Uterus (tissue), 4 donors: Measurements from ENCODE around the gene C9orf50. TPM values are rescaled to one million over a fixed set of nuclear protein-coding genes. Genes with fewer than 3 reads are reported as not detected.

Experiments used
- DNase-seq, 2 donors: peaks; one replicate each; pipeline ENCODE4 v3.0.0-alpha.2; 2019 to 2020
- H3K27ac ChIP-seq, 2 donors: fragments of 200-600 bp; sonication (generic); 1 replicate in 1 of 2; 2 replicates in 1 of 2; pipeline ENCODE4 v1.5.1; 2016 to 2018
- H3K27me3 ChIP-seq, 2 donors: fragments of 200-600 bp; sonication (generic); one replicate each; pipeline ENCODE4 v1.5.1; 2018 to 2019; ENCODE audit warnings: control low read depth in 1 of 2
- H3K36me3 ChIP-seq, 2 donors: fragments of 200-600 bp; sonication (generic); one replicate each; pipeline ENCODE4 v1.5.1; 2019; ENCODE audit warnings: control low read depth in 1 of 2
- H3K4me1 ChIP-seq, 2 donors: fragments of 200-600 bp; sonication (generic); one replicate each; pipeline ENCODE4 v1.5.1; 2018 to 2019; ENCODE audit warnings: control low read depth in 1 of 2
- H3K4me3 ChIP-seq, 2 donors: fragments of 200-600 bp; sonication (generic); 1 replicate in 1 of 2; 2 replicates in 1 of 2; pipeline ENCODE4 v1.5.1; 2018 to 2019; ENCODE audit warnings: mild to moderate bottlenecking in 1 of 2
- H3K9me3 ChIP-seq, 2 donors: fragments of 200-600 bp; sonication (generic); one replicate each; pipeline ENCODE4 v1.5.1; 2019; ENCODE audit warnings: control low read depth in 1 of 2
- POLR2A ChIP-seq, 2 donors: fragments of 450-650 bp; IDR thresholded peaks; one replicate each; pipeline ENCODE4 v1.6.1; 2016; ENCODE audit warnings: antibody characterized with exemption in 2 of 2, mild to moderate bottlenecking in 1 of 2, moderate library complexity in 1 of 2
- intact Hi-C: fragments of 100-400 bp; cut with DNase I; formaldehyde crosslinking; loops from one replicate; pipeline ENCODE4 v1.15.1; 2023; ENCODE audit warnings: low total_unique reads
- total RNA-seq, 4 donors: library from RNA; depleted of rRNA in 3 of 4; stranded (reverse); fragments of >200 nt in 3 of 4; gene quantifications; one replicate each; pipeline versions ENCODE4 v1.1.0 to v1.2.4, GENCODE V29; 2014 to 2023
- TF ChIP-seq, protein P1 (sequence below), 4 experiments: fragments of 200-600 bp in 2 of 4; fragments of 450-650 bp in 2 of 4; sonication (generic) in 2 of 4; IDR thresholded peaks; one replicate each; pipeline ENCODE4 v1.5.1; 2016 to 2019; ENCODE audit warnings: antibody characterized with exemption in 4 of 4, mild to moderate bottlenecking in 2 of 4, moderate library complexity in 1 of 4
- donor health status: DM: yes; HTN: yes; CAD: no.

C9orf50 gene
- total RNA-seq, 4 donors from 2014 or later, result 0.35 TPM; not detected in 3

DNA sequence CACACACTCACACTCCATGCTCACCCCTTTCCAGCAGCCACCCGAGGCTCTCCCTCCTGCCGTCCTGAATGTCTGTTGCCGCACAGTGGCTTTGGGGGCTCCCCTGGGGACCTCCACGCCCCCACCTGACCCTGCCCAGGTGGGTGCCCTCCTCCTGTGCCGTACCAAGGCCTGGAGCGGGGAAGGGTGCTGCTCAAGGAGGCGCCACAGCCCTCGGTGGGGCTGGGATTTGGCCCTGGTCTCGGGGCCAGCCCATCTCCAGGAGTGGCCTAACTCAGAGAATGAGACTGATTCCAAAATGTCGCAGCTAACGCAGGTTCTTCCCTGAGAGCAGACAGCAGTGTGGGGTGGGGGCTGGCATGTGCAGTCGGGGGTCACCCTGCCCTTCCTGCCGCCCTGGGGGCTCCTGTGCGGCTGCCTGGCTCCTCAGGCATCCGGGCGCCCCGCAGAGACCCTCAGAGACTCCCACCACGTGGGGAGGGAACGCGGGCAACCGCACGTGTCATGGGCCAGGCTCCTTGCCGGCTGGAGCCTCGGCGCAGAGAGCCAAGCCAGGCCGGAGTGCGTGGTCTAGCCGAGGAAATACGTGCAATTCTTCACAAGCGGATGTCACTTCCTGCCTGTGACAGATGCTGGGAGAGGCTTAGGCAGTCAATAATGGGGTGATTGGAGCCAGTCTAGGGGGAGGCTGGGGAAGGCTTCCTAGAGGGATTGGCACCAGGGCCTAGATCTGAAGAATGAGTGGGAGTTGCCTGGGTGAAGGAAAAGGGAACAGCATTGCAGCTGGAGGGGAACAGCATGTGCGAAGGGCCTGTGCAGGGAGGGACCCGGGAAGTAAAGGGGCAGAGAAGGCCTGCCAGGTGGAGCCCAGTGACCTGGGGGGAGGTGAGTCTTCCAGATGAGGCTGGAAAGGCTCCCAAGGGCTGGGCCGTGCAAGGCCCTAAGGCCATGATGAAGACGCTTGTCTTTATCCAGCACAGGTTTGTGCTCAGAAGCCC, 44.1 kb downstream of the C9orf50 start:
- TF ChIP-seq, protein P1, sequence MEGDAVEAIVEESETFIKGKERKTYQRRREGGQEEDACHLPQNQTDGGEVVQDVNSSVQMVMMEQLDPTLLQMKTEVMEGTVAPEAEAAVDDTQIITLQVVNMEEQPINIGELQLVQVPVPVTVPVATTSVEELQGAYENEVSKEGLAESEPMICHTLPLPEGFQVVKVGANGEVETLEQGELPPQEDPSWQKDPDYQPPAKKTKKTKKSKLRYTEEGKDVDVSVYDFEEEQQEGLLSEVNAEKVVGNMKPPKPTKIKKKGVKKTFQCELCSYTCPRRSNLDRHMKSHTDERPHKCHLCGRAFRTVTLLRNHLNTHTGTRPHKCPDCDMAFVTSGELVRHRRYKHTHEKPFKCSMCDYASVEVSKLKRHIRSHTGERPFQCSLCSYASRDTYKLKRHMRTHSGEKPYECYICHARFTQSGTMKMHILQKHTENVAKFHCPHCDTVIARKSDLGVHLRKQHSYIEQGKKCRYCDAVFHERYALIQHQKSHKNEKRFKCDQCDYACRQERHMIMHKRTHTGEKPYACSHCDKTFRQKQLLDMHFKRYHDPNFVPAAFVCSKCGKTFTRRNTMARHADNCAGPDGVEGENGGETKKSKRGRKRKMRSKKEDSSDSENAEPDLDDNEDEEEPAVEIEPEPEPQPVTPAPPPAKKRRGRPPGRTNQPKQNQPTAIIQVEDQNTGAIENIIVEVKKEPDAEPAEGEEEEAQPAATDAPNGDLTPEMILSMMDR (IDR thresholded peaks at IDR 0.05), result no peak
- TF ChIP-seq POLR2A (IDR thresholded peaks at IDR 0.05), result no peak
- intact Hi-C loops, result loop anchor here (10.0 kb wide), 1 partner anchor 62 kb away; no protein-coding TSS in a partner anchor
- Histone ChIP-seq H3K4me3 (no peak overlapping the region), H3K36me3 (no peaks in the 10 kb centered on the region), H3K4me1 (no peaks in the 10 kb centered on the region), H3K9me3 (no peaks in the 10 kb centered on the region), H3K27ac (peak overlapping the region; percentile 9 to 38), H3K27me3 (no peaks in the 10 kb centered on the region)
- peak; percentile 43 to 62 for DNase-seq

DNA sequence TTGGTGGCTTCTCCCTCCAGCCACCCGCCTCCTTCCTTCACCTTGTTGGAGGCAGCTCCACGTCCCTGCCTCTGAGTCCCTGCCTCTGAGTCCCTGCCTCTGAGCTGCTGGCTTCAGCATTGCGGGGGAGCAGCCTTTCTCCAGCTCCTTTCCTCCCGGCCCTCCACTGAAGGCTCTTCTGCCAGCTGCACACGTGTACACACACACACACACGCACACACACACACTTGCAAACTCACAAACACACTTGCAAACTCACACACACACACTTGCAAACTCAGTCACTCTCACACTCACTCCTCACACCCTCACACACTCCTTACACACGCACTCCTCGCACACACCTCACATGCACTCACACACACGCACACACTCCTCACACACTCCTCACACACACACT, 45.1 kb downstream of the C9orf50 start:
- H3K4me1 ChIP-seq, result no peaks in the 10 kb centered on the region
- no peak overlapping the region for H3K4me3 ChIP-seq
- peak overlapping the region in 1 of 2 donors; percentile 37 for H3K27ac ChIP-seq
- intact Hi-C loops, result loop anchor here (10.0 kb wide), 1 partner anchor 61 kb away; no protein-coding TSS in a partner anchor
- no peaks in the 10 kb centered on the region for H3K36me3 ChIP-seq
- no peaks in the 10 kb centered on the region for H3K27me3 ChIP-seq
- no peaks in the 10 kb centered on the region for H3K9me3 ChIP-seq
- TF ChIP-seq, protein P1 (IDR thresholded peaks at IDR 0.05), result no peak
- TF ChIP-seq POLR2A (IDR thresholded peaks at IDR 0.05), result no peak
- peak; percentile 51 to 71 for DNase-seq

DNA sequence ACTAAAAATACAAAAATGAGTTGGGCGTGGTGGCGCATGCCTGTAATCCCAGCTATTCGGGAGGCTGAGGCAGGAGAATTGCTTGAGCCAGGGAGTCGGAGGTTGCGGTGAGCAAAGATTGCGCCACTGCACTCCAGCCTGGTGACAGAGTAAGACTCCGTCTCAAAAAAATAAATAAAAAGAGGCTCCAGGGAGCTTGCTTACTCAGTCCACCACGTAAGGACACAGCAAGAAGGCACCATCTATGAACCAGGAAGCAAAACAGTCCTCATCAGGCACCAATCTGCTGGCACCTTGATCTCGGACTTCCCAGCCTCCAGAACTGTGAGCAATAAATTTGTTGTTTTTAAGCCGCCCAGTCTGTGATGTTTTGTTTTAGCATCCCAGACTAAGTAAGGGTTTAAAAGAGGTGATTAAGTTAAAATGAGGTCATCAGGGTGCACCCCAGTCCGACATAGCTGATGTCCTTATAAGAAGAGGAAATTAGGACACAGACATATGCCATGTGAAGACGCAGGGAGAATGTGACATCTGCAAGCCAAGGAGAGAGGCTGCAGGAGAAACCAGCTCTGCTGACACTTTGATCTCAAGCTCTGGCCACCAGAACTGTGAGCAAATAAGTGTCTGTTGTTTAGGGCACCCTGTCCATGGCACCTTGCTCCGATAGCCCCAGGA, 45.9 kb downstream of the C9orf50 start:
- intact Hi-C loops, result loop anchor here (10.0 kb wide), 1 partner anchor 60 kb away; no protein-coding TSS in a partner anchor
- Histone ChIP-seq H3K9me3 (no peaks in the 10 kb centered on the region), H3K36me3 (no peaks in the 10 kb centered on the region), H3K4me3 (no peak overlapping the region), H3K27me3 (no peaks in the 10 kb centered on the region), H3K4me1 (peaks cover 0 to 5% of the 10 kb centered on the region in 2 donors), H3K27ac (peak overlapping the region in 1 of 2 donors; percentile 37)
- TF ChIP-seq, protein P1 (IDR thresholded peaks at IDR 0.05), result no peak
- TF ChIP-seq POLR2A (IDR thresholded peaks at IDR 0.05), result no peak
- no peak for DNase-seq

DNA sequence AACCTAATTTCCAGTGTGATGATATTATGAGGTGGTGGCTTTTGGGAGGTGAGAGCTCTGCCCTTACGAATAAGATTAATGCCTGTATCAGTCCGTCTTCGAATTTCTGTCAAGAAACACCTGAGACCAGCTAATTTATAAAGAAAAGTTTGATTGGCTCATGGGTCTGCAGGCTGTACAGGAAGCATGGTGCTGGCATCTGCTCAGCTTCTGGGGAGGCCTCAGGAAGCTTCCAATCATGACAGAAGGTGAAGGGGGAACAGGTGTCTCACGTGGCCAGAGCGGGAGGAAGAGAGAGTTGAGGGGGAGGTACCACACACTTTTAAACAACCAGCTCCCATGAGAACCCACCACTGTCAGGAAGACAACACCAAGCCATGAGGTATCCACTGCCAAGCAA, 46.9 kb downstream of the C9orf50 start:
- intact Hi-C loops, result loop anchor here (10.0 kb wide), 1 partner anchor 59 kb away; no protein-coding TSS in a partner anchor
- TF ChIP-seq, protein P1 (IDR thresholded peaks at IDR 0.05), result no peak
- no peak for TF ChIP-seq POLR2A (IDR thresholded peaks at IDR 0.05)
- DNase-seq, result no peak

More for the DNA sequence above, 46.9 kb downstream of the C9orf50 start:
- H3K27me3 ChIP-seq, result no peaks in the 10 kb centered on the region
- peaks cover 0 to 12% of the 10 kb centered on the region in 2 donors for H3K4me1 ChIP-seq
- H3K36me3 ChIP-seq, result no peaks in the 10 kb centered on the region
- H3K9me3 ChIP-seq, result no peaks in the 10 kb centered on the region
- H3K4me3 ChIP-seq, result no peak overlapping the region
- H3K27ac ChIP-seq, result no peak overlapping the region
